HG03558 (cell line): ENCODE measurements around the gene ERCC6L.
"Not testable (repeated sequence)": the region's sequence is repeated elsewhere in the genome, so short reads cannot be mapped to it uniquely, and the experiment has no call there.

Experiments used
- ATAC-seq: cut with Tn5 transposase; IDR thresholded peaks from one replicate; pipeline ENCODE4 v1.9.1; 2021; ENCODE audit warnings: moderate number of reproducible peaks; ENCODE audit not compliant: unreplicated experiment; ENCODE audit errors: extremely low read depth

ERCC6L gene

DNA sequence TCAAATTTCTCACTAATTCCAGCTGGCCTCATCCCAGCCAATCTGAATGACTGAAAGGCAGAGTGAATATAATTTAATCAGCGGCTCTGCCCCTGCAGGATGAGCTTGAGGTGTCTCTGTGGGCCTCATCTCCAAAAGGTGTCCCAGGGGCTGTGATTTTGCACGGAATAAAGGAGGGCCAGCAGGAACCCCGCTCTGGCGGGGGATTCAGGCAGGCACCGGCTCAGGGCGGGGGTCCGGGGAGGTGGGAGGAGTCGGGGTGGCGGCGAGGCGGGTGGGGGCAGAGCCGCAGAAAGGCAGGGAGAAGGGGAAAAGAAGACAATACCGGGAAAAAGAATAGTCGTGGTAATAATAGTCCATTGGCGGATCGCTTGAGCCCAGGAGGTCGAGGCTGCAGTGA lies 16.0 kb upstream of the ERCC6L start:
- ATAC-seq, result no peak

GRCh38 chrX:72253686-72254085 lies 14.9 kb upstream of the ERCC6L start:
- no peak for ATAC-seq

DNA sequence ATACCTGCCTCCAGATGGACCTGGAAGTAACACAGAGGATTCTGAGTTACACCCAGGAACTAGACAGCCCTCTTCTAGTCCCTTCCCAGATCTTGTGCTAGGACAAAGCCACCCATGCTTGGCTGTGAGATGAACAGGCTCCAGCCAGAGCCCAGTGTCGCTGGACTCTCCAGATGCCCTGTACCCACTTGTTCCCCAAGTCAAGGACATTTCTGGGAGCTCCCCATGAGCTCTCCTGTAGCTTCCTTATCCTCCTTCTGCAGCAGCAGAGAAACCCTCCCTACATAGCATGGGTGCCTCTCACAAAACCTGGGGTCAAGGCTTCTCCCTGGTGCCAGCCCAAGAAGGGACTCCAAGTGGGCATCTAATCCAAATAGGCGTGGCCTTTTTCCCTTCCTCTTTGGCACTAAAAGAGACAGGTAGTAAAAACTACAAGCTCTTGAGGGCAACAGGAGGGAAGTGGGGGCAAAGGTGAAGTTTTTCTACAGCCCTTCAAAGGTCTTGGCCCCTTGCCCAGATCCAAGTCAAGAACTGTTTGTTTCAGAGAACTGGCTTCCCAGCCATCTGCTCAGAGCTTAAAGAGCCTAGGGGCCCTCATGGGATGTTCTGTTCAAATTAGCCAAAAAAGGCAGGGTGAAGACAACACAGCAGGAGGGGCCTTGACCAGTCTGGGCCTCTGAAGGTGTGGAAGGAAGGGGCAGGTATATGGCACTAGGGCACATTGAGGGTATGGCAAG lies 8.5 kb upstream of the ERCC6L start:
- no peak for ATAC-seq

DNA sequence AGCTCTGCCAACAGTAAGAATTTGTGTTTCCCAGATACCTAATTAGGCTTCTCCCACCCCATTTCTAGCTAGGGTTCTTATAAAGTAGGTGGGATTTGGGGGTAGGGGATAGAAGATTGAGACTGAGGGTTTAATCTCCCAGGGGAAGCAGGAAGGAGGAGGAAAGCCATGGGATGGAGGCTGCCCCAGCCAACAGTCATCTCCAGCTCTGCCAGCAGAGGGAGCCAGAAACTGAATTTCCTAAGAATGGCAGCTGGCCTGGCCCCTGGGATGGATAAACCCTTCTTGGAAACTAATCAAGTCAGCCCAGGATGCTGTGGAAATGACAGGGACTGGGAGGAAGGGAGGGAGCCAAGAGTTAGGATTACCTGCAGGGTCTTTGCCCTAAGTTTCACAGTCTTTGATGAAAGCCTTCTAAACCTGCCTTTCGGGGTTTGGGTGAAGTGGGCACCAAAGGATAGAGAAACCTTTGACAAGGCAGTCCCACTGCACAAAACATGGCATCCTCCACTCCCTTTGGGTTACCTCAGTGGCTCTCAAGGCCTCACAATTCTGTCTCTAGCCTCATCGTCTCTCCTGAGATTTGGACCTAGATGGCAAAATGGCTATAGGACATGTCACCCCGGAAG lies 6.7 kb upstream of the ERCC6L start:
- no peak for ATAC-seq

GRCh38 chrX:72243472-72243871 lies 4.6 kb upstream of the ERCC6L start:
- no peak for ATAC-seq

DNA sequence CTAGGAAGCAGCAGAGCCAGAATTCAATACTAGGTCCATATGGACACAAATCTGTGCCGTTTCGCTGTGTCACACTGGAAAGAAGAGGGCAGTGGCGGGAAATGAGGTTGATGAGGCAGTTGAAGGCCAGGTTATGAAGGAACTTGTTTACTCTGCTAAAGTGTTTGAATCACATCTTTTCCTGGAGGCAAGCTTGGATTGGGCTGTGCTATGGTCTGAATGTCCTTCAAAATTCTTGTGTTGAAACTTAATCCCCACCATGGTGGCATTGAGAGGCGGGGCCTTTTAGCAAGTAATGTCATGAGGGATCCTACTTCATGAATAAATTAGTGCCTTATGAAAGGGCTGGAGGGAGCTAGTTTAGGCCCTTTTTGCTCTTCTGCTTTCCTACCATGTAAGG lies 2.1 kb upstream of the ERCC6L start:
- ATAC-seq, result no peak

- no peak for ATAC-seq
These were observed 644 bp downstream of the ERCC6L start for GRCh38 chrX:72238183-72238582.

GRCh38 chrX:72236841-72237240 lies 2.0 kb downstream of the ERCC6L start:
- ATAC-seq, result no peak

GRCh38 chrX:72230290-72230689 lies 8.5 kb downstream of the ERCC6L start:
- ATAC-seq, result no peak

DNA sequence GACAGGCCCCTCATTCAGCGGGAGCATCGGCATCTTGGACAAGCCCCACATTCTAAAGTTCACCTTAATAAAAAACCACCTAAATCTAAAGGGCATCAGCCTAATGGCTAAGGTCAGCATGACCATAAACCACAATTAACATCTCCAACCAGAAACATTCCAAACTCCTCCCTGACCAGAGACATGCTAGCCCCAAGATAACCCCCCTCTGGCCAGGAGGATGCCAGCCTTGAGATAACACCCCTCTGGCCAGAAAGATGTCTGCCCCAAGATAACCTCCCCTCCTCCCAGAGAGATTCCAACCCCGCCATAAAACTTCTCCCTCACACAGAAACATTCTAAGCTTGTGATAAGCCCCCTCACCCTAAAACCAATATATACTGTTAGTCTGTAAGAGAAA lies 18.5 kb downstream of the ERCC6L start:
- ATAC-seq, result not testable (repeated sequence)

DNA sequence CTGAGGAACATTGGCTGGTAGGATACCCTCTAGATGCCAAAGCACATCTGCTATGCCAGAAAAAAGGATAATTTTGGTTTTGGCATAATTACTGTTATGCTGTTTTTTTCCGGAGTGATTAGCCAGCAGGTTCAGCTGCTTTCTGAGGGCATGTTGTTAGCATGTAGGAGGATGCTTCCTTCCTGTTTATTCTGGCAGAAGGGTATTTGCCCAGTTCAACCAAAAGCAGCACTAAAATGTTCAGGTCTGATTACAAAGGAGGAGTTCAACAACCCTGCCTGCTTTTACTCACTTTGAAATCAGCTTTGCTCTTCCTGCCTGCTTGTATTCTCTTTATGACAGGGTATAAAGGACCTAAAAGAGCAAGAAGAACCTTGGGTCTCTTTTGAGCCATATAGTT lies 21.9 kb downstream of the ERCC6L start:
- ATAC-seq, result no peak

DNA sequence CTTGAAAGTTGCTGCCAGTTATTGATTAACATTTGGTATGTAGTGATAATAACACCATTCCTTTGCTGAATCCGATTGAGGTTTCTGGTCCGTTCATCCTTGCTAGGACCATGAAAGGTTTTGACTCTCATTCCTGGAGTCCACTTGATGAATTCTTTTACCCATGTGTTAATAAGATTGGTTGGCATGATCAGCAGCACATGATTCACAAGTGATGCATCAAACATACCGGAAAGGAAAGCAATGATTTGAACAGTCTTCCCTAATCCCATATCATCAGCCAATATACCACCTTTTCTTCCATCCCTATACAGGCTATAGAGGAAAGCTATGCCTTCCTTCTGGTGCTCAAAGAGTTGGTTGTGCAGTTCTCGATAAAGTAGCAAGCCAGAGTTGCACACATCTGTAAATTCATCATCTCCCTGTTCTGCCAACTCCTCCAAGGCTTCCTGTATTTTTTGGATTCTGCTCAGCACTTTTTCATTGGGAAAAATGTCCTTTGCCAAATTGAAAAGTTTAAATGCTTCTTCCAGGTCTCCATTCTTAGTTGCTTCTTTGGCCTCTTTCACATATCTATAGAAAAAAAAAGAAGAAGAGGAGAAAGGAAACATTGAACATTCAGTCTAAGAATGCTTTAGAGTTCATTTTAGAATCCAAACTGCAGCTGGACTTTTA lies 30.6 kb downstream of the ERCC6L start:
- no peak for ATAC-seq

DNA sequence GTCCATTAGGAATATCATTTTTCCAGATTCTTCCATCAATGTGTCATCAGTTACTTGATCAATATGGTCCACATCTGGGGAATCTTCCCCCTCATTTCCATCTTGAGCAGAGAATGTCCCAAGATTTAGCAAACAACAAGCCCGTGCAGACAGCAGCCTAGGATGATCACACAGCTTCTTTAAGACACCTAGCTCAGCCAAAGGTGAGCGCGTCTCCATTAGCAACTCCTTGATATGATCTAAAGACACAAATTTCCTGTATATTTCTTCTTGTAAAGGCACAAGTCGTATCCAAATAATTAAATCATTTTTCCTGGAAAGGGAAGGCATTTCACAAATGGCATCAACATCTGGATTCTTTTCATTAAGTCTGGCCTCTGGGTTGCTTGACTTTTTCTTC lies 31.5 kb downstream of the ERCC6L start:
- no peak for ATAC-seq

GRCh38 chrX:72205706-72206105 lies 33.1 kb downstream of the ERCC6L start:
- no peak for ATAC-seq

DNA sequence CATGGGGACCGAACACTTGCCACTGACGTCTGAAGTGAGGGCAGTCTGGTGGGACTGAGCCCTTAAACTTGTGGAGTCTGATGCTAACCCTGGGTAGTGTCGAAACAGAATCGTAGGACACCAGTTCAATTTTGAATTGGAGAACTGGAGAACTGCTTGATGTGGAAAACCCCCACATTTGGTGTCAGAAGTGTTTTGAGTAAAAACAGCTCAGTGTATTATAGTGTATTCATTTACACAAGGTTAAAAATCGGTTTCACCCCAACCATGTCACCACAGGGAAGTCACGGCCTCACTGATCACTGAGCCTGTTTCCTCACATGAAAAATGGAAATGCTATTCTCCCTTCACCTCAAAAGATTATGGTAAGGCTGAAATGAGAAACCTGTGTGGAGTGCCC lies 35.4 kb downstream of the ERCC6L start:
- no peak for ATAC-seq

GRCh38 chrX:72202792-72203401 lies 35.9 kb downstream of the ERCC6L start:
- ATAC-seq, result no peak

DNA sequence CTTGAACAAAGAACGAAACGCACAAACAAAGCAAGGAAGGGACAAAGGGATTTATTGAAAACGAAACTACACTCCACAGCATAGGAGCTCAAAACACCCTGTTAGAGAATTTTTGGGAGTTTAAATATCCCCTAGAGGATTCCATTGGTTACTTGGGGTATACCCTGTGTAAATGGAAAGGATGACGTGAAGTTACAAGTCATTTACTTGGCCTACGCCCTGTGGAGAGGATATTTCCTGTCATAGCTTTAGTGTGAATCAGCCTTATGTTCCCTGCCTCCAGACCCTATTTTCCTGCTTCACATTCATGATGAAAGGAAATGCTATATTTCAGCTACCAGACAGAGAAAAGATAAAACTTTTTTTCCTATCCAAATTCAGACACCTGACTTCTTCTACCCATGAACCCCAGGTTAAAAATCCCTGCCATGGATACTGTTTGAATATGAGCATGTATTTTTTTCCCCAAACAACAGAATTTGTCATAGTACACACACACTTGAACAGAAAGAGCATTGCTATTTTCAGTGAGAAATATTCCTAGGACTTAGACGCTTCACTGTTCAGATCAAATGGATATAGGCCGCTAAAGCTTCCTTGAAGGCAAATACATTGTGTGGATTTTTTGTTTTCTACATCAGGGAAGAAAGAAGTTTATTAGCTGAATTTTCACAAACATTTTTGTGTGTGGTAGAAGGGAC lies 36.8 kb downstream of the ERCC6L start:
- ATAC-seq, result no peak

- ATAC-seq, result no peak
These were observed 55.9 kb downstream of the ERCC6L start for GRCh38 chrX:72182924-72183323.

GRCh38 chrX:72181178-72182125 lies 57.4 kb downstream of the ERCC6L start, which contains the start of gene PIN4:
Gene PIN4, plus strand, starts transcription at chrX:72181757. Its CDS starts 29 bp downstream, at chrX:72181786.
- peak; percentile 90 for ATAC-seq
